ENCODE results near the gene PCDHGA4.

GRCh38 chr5:141343953-141344463 is 10.8 kb upstream of the PCDHGA4 start:
- no peak for TF ChIP-seq CTCF (IDR thresholded peaks at IDR 0.05)
- no peak for TF ChIP-seq POLR2A (IDR thresholded peaks at IDR 0.05)
- TF ChIP-seq EP300 (IDR thresholded peaks at IDR 0.05) = no peak

Data from ovary (tissue), 3 donors.